ENCODE measurements around the gene DCLRE1C. TPM values are rescaled to one million over a fixed set of nuclear protein-coding genes. Genes with fewer than 3 reads are reported as not detected.

DCLRE1C gene
- total and polyA plus RNA-seq, 2 experiments from 2014 or later, result 8.2 to 11.3 TPM

GRCh38 chr10:14860791-14861190 lies 93.1 kb downstream of the DCLRE1C start:
- Histone ChIP-seq H3K9ac (no peak overlapping the region), H3K9me3 (ENCODE audit: low read depth) (no peaks in the 10 kb centered on the region), H3K79me2 (ENCODE audit: insufficient read depth) (no peaks in the 10 kb centered on the region), H2AFZ (no peak overlapping the region), H3K4me3 (no peak overlapping the region), H3K36me3 (ENCODE audit: low read depth) (peaks cover 13% of the 10 kb centered on the region; the same call in 1 of the 2 replicates), H4K20me1 (ENCODE audit: insufficient read depth) (no peaks in the 10 kb centered on the region), H3K4me2 (ENCODE audit: unreplicated experiment) (no peak overlapping the region), H3K27me3 (replicated peaks; ENCODE audit: insufficient read depth) (no peaks in the 10 kb centered on the region), H3F3A (ENCODE audit: insufficient read depth) (0 out of 2 replicates have a peak, but pooled peaks cover 8% of the 10 kb centered on the region), H3K27ac (no peak overlapping the region), H3K4me1 (ENCODE audit: insufficient read depth) (peaks cover 9% of the 10 kb centered on the region; the same call in 1 of the 2 replicates), H3K9me2 (ENCODE audit: insufficient read depth) (no peaks in the 10 kb centered on the region)
- TF ChIP-seq EZH2 (IDR thresholded peaks at IDR 0.05; ENCODE audit: insufficient read depth, poor library complexity, severe bottlenecking), result no peak
- no peak for TF ChIP-seq EZH2phosphoT487 (IDR thresholded peaks at IDR 0.05; ENCODE audit: insufficient read depth, low read depth)
- WGBS, 2 experiments (ENCODE audit: low coverage in 1 of 2, low lambda C conversion rate in 2 of 2, missing lambda C conversion rate in 2 of 2), result 91 to 100% methylated on average over 1 of the region's 1 CpG
- DNase-seq, result no peak
- in situ Hi-C loops (cut with MboI), result no loop called here

- Histone ChIP-seq H3K4me1 (ENCODE audit: insufficient read depth) (peaks cover 9% of the 10 kb centered on the region; the same call in 1 of the 2 replicates), H3K79me2 (ENCODE audit: insufficient read depth) (no peaks in the 10 kb centered on the region), H3K4me2 (ENCODE audit: unreplicated experiment) (no peak overlapping the region), H3F3A (ENCODE audit: insufficient read depth) (0 out of 2 replicates have a peak, but pooled peaks cover 8% of the 10 kb centered on the region), H3K9me2 (ENCODE audit: insufficient read depth) (no peaks in the 10 kb centered on the region), H3K27me3 (replicated peaks; ENCODE audit: insufficient read depth) (no peaks in the 10 kb centered on the region), H4K20me1 (ENCODE audit: insufficient read depth) (no peaks in the 10 kb centered on the region), H3K27ac (no peak overlapping the region; the same call in 1 of the 2 replicates), H2AFZ (0 out of 2 replicates have a peak overlapping the region, but pooled peaks have one; percentile 23), H3K4me3 (no peak overlapping the region), H3K36me3 (ENCODE audit: low read depth) (0 out of 2 replicates have a peak, but pooled peaks cover 14% of the 10 kb centered on the region), H3K9me3 (ENCODE audit: low read depth) (no peaks in the 10 kb centered on the region), H3K9ac (0 out of 2 replicates have a peak overlapping the region, but pooled peaks have one; percentile 26)
- TF ChIP-seq EZH2 (IDR thresholded peaks at IDR 0.05; ENCODE audit: insufficient read depth, poor library complexity, severe bottlenecking) (no peak), EZH2phosphoT487 (IDR thresholded peaks at IDR 0.05; ENCODE audit: insufficient read depth, low read depth) (no peak)
- in situ Hi-C loops (cut with MboI), result no loop called here
- DNase-seq, result peak; percentile 40
Measured at GRCh38 chr10:14859775-14860174, 94.1 kb downstream of the DCLRE1C start.

- in situ Hi-C loops (cut with MboI), result no loop called here
- 0 out of 2 replicates have a peak, but pooled peaks cover 8% of the 10 kb centered on the region for H3F3A ChIP-seq (ENCODE audit: insufficient read depth)
- no peaks in the 10 kb centered on the region for H4K20me1 ChIP-seq (ENCODE audit: insufficient read depth)
- peaks cover 9% of the 10 kb centered on the region; the same call in 1 of the 2 replicates for H3K4me1 ChIP-seq (ENCODE audit: insufficient read depth)
- H3K36me3 ChIP-seq (ENCODE audit: low read depth), result 0 out of 2 replicates have a peak, but pooled peaks cover 22% of the 10 kb centered on the region
- no peak overlapping the region for H3K9ac ChIP-seq
- no peak for DNase-seq
- no peaks in the 10 kb centered on the region for H3K27me3 ChIP-seq (replicated peaks; ENCODE audit: insufficient read depth)
- no peaks in the 10 kb centered on the region for H3K79me2 ChIP-seq (ENCODE audit: insufficient read depth)
- no peaks in the 10 kb centered on the region for H3K9me2 ChIP-seq (ENCODE audit: insufficient read depth)
- 87 to 96% methylated on average over 5 of the region's 5 CpGs for WGBS, 2 experiments (ENCODE audit: low coverage in 1 of 2, low lambda C conversion rate in 2 of 2, missing lambda C conversion rate in 2 of 2)
- H2AFZ ChIP-seq, result no peak overlapping the region
- TF ChIP-seq EZH2 (IDR thresholded peaks at IDR 0.05; ENCODE audit: insufficient read depth, poor library complexity, severe bottlenecking), result no peak
- no peak for TF ChIP-seq EZH2phosphoT487 (IDR thresholded peaks at IDR 0.05; ENCODE audit: insufficient read depth, low read depth)
- H3K27ac ChIP-seq, result no peak overlapping the region
- no peaks in the 10 kb centered on the region for H3K9me3 ChIP-seq (ENCODE audit: low read depth)
- no peak overlapping the region for H3K4me3 ChIP-seq
- no peak overlapping the region for H3K4me2 ChIP-seq (ENCODE audit: unreplicated experiment)
Measured at GRCh38 chr10:14859043-14859442, 94.9 kb downstream of the DCLRE1C start.

GRCh38 chr10:14858338-14858960 lies 95.4 kb downstream of the DCLRE1C start:
- Histone ChIP-seq H3K4me3 (no peak overlapping the region), H4K20me1 (ENCODE audit: insufficient read depth) (no peaks in the 10 kb centered on the region), H3K27me3 (replicated peaks; ENCODE audit: insufficient read depth) (no peaks in the 10 kb centered on the region), H3K27ac (no peak overlapping the region), H3K9me2 (ENCODE audit: insufficient read depth) (no peaks in the 10 kb centered on the region), H2AFZ (no peak overlapping the region), H3K9me3 (ENCODE audit: low read depth) (no peaks in the 10 kb centered on the region), H3K4me1 (ENCODE audit: insufficient read depth) (peaks cover 9% of the 10 kb centered on the region; the same call in 1 of the 2 replicates), H3K9ac (no peak overlapping the region), H3K36me3 (ENCODE audit: low read depth) (0 out of 2 replicates have a peak, but pooled peaks cover 22% of the 10 kb centered on the region), H3F3A (ENCODE audit: insufficient read depth) (0 out of 2 replicates have a peak, but pooled peaks cover 8% of the 10 kb centered on the region), H3K4me2 (ENCODE audit: unreplicated experiment) (no peak overlapping the region), H3K79me2 (ENCODE audit: insufficient read depth) (no peaks in the 10 kb centered on the region)
- no peak for TF ChIP-seq EZH2phosphoT487 (IDR thresholded peaks at IDR 0.05; ENCODE audit: insufficient read depth, low read depth)
- in situ Hi-C loops (cut with MboI), result no loop called here
- 94 to 97% methylated on average over 6 of the region's 6 CpGs for WGBS, 2 experiments (ENCODE audit: low coverage in 1 of 2, low lambda C conversion rate in 2 of 2, missing lambda C conversion rate in 2 of 2)
- DNase-seq, result no peak

Data from GM23248 (cell line).